GM20000 (cell line): ENCODE results near the gene TRDN.

Source experiments
- DNase-seq: peaks from one replicate; pipeline ENCODE4 v3.0.0; 2012; ENCODE audit warnings: low spot score
- CTCF ChIP-seq: IDR thresholded peaks from 2 replicates; pipeline ENCODE4 v1.5.1; 2012; ENCODE audit warnings: mild to moderate bottlenecking, control low read depth; ENCODE audit errors: extremely low read depth, missing control alignments

The TRDN gene

DNA sequence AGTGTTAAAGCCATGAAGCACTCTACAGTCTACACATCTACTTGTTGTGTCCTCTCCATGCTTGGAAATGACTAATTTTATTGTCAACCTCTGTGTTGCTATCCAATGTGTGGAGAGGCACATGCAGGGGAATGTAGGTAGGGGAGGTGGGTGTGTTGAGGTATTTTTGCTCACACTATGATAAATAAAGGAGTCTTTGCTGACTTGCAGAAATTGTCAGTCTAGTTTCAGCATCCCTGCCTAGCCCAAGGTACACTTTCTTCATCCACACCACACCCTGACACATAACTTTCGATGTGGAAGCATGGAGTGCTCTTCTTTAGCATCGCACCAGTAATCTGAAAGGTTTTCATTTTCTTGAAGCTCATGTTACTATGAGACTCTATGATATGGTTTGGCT, 264.0 kb downstream of the TRDN start:
- DNase-seq, result no peak
- no peak for TF ChIP-seq CTCF

GRCh38 chr6:123363912-123364311, 272.8 kb downstream of the TRDN start:
- no peak for TF ChIP-seq CTCF

DNA sequence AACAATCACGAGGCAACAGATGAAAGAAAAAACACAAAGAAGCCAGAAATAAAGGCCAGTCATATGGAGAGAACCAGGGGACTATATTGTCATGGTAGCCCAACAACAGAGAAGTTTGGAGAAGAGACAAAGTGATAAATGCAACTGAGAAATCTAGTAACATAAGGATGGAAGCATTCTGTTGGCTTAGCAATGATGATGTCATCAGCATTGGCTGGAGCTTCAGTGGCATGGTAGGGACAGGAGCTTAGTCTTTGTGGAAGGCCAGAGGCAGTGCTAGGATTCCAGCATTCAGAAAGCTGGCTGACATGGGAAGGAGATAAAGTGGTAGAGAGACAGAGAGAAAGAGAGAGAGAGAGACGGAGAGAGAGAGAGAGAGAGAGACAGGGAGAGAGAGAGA, 276.4 kb downstream of the TRDN start:
- no peak for DNase-seq
- no peak for TF ChIP-seq CTCF

More at GRCh38 chr6:123363912-123364311, 272.8 kb downstream of the TRDN start:
- DNase-seq, result no peak

DNA sequence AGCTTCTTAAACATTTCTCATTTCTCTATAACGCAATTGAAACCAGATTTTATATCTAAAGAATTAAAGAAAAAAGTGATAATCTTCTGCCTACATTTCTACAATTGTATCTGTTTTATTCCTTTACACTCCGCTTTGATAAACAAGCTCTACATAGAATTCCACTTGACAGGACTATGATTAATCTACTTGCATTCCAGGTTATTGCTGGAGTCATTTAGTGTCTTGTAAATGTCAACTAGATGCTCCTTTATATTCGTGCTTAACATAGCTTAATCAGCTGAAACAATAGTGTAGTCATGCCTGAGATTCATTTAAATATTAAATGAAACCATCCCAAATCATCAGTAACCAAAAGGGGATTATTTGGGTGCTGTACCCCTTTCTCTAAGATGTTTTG, 284.0 kb downstream of the TRDN start:
- TF ChIP-seq CTCF, result no peak
- DNase-seq, result no peak

GRCh38 chr6:123352279-123352678, 284.5 kb downstream of the TRDN start:
- no peak for DNase-seq
- no peak for TF ChIP-seq CTCF

- TF ChIP-seq CTCF, result no peak
Measured at GRCh38 chr6:123343836-123344235, 292.9 kb downstream of the TRDN start.

GRCh38 chr6:123338394-123338793, 298.4 kb downstream of the TRDN start:
- no peak for DNase-seq
- TF ChIP-seq CTCF, result no peak

More at GRCh38 chr6:123343836-123344235, 292.9 kb downstream of the TRDN start:
- no peak for DNase-seq
